Measurements from ENCODE around the gene CRTAC1. TPM values are rescaled to one million over a fixed set of nuclear protein-coding genes. Genes with fewer than 3 reads are reported as not detected.

Gene CRTAC1
- total RNA-seq, 1 experiment from 2014 or later, result 0.46 TPM

GRCh38 chr10:97999066-97999922, 31.1 kb downstream of the CRTAC1 start:
- Mint-ChIP-seq H3K27me3 (ENCODE audit: low read depth) (peaks cover 12% of the 10 kb centered on the region), H3K9me3 (peaks cover 5 to 7% of the 10 kb centered on the region in 2 experiments; a peak in 4 of 5 replicates), H3K36me3 (ENCODE audit: insufficient read depth in 1 of 3, low read depth in 3 of 3) (no peaks in the 10 kb centered on the region), H3K4me3 (no peak overlapping the region), H3K4me1 (peaks cover 3% of the 10 kb centered on the region in 2 experiments; a peak in 2 of 4 replicates), H3K27ac (peak overlapping the region in 1 of 3 experiments; percentile 55; a peak in 1 of 7 replicates)
- H3K27ac ChIP-seq (ENCODE audit: insufficient read length, low read depth, low read length), result no peak overlapping the region
- no peaks in the 10 kb centered on the region for H3K23me2 ChIP-seq (ENCODE audit: insufficient read length, low read depth, low read length, poor library complexity, severe bottlenecking)
- H4K20me1 ChIP-seq (ENCODE audit: control insufficient read depth, insufficient read depth, insufficient read length), result no peaks in the 10 kb centered on the region
- no peak overlapping the region for H2BK120ac ChIP-seq (ENCODE audit: low read depth, low read length, poor library complexity, severe bottlenecking)
- H3T11ph ChIP-seq (ENCODE audit: low read length), result no peak overlapping the region
- no peaks in the 10 kb centered on the region for H3K27me3 ChIP-seq (ENCODE audit: insufficient read depth, low read length)
- no peak for TF ChIP-seq CTCF (conservative IDR thresholded peaks at IDR 0.05)
- no peak overlapping the region for H3K56ac ChIP-seq (ENCODE audit: insufficient read length, low read depth, low read length)
- no peak overlapping the region for H3K9ac ChIP-seq (ENCODE audit: extremely low read depth, insufficient read length, low read length)
- no peak overlapping the region for H2AFZ ChIP-seq (ENCODE audit: low read length)
- H2BK12ac ChIP-seq (ENCODE audit: insufficient read length, low read depth, low read length), result no peak overlapping the region
- no peak overlapping the region for H2BK15ac ChIP-seq (ENCODE audit: low read depth, low read length)
- H3K14ac ChIP-seq (ENCODE audit: insufficient read depth, low read length), result no peak overlapping the region
- no peak overlapping the region for H3K4ac ChIP-seq (ENCODE audit: low read depth, low read length)
- no peak overlapping the region for H3K23ac ChIP-seq (ENCODE audit: insufficient read length, low read depth, low read length)
- no peak overlapping the region for H4K5ac ChIP-seq (ENCODE audit: insufficient read length, low read depth, low read length)
- no peak overlapping the region for H2BK5ac ChIP-seq (ENCODE audit: insufficient read length, low read length)
- no peaks in the 10 kb centered on the region for H3K9me3 ChIP-seq (ENCODE audit: control insufficient read depth, low read depth, low read length)
- H2BK20ac ChIP-seq (ENCODE audit: low read depth, low read length, poor library complexity, severe bottlenecking), result no peak overlapping the region
- no CpG with 5 or more reads among the region's 10 CpGs for WGBS (ENCODE audit: extremely low coverage, insufficient read length, low lambda C conversion rate)
- no peak overlapping the region for H4K8ac ChIP-seq (replicated peaks; ENCODE audit: insufficient read length, low read depth, low read length)
- no peak overlapping the region for H3K18ac ChIP-seq (ENCODE audit: insufficient read length, low read depth, low read length)
- H3K79me2 ChIP-seq (ENCODE audit: insufficient read depth, low read length), result no peaks in the 10 kb centered on the region
- H3K79me1 ChIP-seq (ENCODE audit: insufficient read depth, low read depth, low read length, poor library complexity, severe bottlenecking), result no peaks in the 10 kb centered on the region
- peak; percentile 56 for DNase-seq
- no peaks in the 10 kb centered on the region; the same call in 1 of the 2 replicates for H3K4me1 ChIP-seq (ENCODE audit: insufficient read depth, low read length)
- H2AK5ac ChIP-seq (ENCODE audit: insufficient read length, low read length), result no peak overlapping the region
- no peak overlapping the region for H4K91ac ChIP-seq (ENCODE audit: insufficient read length, low read depth, low read length)
- no peak overlapping the region for H3K4me2 ChIP-seq (ENCODE audit: insufficient read depth, insufficient read length, low read length)

All from H9 (cell line).